ENCODE results near the gene DDX11. TPM values are rescaled to one million over a fixed set of nuclear protein-coding genes. Genes with fewer than 3 reads are reported as not detected.
A peak's percentile ranks its signal among the peaks of the same experiment; 100 is the strongest.
"Not testable (repeated sequence)": the region's sequence is repeated elsewhere in the genome, so short reads cannot be mapped to it uniquely, and the experiment has no call there.

The DDX11 gene
- total RNA-seq, 2 experiments from 2014 or later = 121 to 131 TPM

GRCh38 chr12:31041033-31041564 lies 32.6 kb upstream of the DDX11 start:
- H3K9me3 Mint-ChIP-seq = peaks cover 2% of the 10 kb centered on the region
- no peak for DNase-seq
- H3K4me1 Mint-ChIP-seq = peaks cover 5% of the 10 kb centered on the region
- H3K4me3 Mint-ChIP-seq = no peak overlapping the region
- H3K27me3 Mint-ChIP-seq = peaks cover 16% of the 10 kb centered on the region
- H3K27ac Mint-ChIP-seq = no peak overlapping the region
- ChIA-PET POLR2A (interaction anchor here (1.3 kb wide), 1 partner anchor 15 kb away, joined by 3 read pairs; no protein-coding TSS in a partner anchor), CTCF (no interaction called here)
- no peaks in the 10 kb centered on the region for H3K36me3 Mint-ChIP-seq (ENCODE audit: low read depth)

GRCh38 chr12:31050143-31050542 lies 23.5 kb upstream of the DDX11 start:
- DNase-seq; H3K36me3 Mint-ChIP-seq (ENCODE audit: low read depth); H3K27me3 Mint-ChIP-seq; H3K4me3 Mint-ChIP-seq; POLR2A ChIA-PET; CTCF ChIA-PET; H3K9me3 Mint-ChIP-seq; H3K27ac Mint-ChIP-seq: not testable (repeated sequence)
- H3K4me1 Mint-ChIP-seq = peaks cover 29% of the 10 kb centered on the region

GRCh38 chr12:31050548-31050947 lies 23.1 kb upstream of the DDX11 start:
- POLR2A ChIA-PET; DNase-seq; H3K27ac Mint-ChIP-seq; H3K4me3 Mint-ChIP-seq; H3K9me3 Mint-ChIP-seq; H3K36me3 Mint-ChIP-seq (ENCODE audit: low read depth); H3K27me3 Mint-ChIP-seq; CTCF ChIA-PET: not testable (repeated sequence)
- peaks cover 27% of the 10 kb centered on the region for H3K4me1 Mint-ChIP-seq

DNA sequence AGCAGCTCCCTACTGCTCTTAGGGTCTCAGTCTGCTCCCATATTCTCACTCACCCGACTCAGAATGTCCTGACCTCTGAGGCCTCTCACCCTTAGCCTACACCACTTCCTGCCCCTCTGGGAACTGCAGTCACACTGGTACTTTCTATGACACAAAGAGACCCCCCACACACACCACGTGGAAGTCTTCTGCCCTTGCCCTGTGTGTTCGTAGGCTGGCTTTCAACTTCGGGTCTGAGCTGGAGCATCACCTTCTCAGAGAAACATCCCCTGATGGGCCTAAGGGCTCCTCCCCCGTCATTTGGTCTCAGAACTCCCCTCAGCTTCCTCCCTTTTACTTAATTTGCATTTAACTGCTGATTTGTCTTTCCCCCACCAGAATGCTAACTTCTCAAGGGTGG lies 22.0 kb upstream of the DDX11 start:
- H3K4me3 Mint-ChIP-seq; H3K27ac Mint-ChIP-seq; POLR2A ChIA-PET; H3K27me3 Mint-ChIP-seq; DNase-seq; CTCF ChIA-PET; H3K9me3 Mint-ChIP-seq; H3K36me3 Mint-ChIP-seq (ENCODE audit: low read depth): not testable (repeated sequence)
- H3K4me1 Mint-ChIP-seq = peaks cover 23% of the 10 kb centered on the region

DNA sequence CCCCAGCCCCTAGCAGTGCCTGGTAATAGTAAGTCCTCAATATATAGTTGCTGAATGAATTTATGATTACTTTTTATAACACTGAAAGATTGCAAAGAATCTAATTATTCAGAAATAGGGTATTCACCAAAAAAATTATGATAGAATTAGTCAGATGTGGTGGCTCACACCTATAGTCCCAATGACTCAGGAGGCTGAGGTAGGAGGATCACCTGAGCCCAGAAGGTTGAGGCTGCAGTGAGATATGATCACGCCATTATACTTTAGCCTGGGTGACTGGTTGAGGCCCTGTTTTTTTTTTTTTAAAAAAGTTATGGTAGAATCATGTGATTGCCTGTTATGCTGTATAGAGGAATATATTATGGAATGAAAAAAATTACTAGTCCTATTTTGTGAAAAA lies 21.5 kb upstream of the DDX11 start:
- H3K9me3 Mint-ChIP-seq; H3K4me3 Mint-ChIP-seq; CTCF ChIA-PET; H3K27ac Mint-ChIP-seq; DNase-seq; H3K36me3 Mint-ChIP-seq (ENCODE audit: low read depth); H3K27me3 Mint-ChIP-seq; POLR2A ChIA-PET: not testable (repeated sequence)
- H3K4me1 Mint-ChIP-seq = peaks cover 23% of the 10 kb centered on the region

GRCh38 chr12:31052666-31053439 lies 20.8 kb upstream of the DDX11 start:
- H3K27me3 Mint-ChIP-seq; CTCF ChIA-PET; H3K4me3 Mint-ChIP-seq; H3K27ac Mint-ChIP-seq; DNase-seq; H3K9me3 Mint-ChIP-seq; H3K36me3 Mint-ChIP-seq (ENCODE audit: low read depth); POLR2A ChIA-PET: not testable (repeated sequence)
- peaks cover 23% of the 10 kb centered on the region for H3K4me1 Mint-ChIP-seq

- H3K27me3 Mint-ChIP-seq; H3K27ac Mint-ChIP-seq; H3K4me3 Mint-ChIP-seq; DNase-seq; H3K9me3 Mint-ChIP-seq; H3K36me3 Mint-ChIP-seq (ENCODE audit: low read depth); POLR2A ChIA-PET; CTCF ChIA-PET: not testable (repeated sequence)
- peaks cover 18% of the 10 kb centered on the region for H3K4me1 Mint-ChIP-seq
Measured at GRCh38 chr12:31053944-31054343, 19.7 kb upstream of the DDX11 start.

DNA sequence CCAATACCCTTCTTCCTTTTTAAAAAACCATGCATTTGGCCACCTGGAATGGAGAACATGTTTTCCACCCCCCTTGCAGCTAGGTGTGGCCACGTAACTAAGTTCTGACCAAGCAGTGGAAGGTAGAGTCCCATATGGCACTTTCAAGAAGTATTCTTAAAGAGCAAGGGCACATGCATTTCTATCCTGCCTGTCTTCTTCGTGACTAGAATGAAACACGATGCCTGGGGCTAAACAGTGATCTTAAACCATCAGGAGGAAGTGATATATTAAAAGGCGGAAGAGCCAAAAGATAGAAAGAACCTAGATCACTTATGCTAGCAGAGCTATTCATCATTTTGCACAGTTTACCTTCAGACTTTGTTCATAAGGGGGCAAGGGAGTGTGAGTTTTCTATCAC lies 16.0 kb upstream of the DDX11 start:
- Mint-ChIP-seq H3K36me3 (ENCODE audit: low read depth) (no peaks in the 10 kb centered on the region), H3K4me3 (no peak overlapping the region), H3K27ac (no peak overlapping the region), H3K4me1 (peaks cover 6% of the 10 kb centered on the region), H3K9me3 (no peaks in the 10 kb centered on the region), H3K27me3 (no peaks in the 10 kb centered on the region)
- DNase-seq = no peak
- ChIA-PET CTCF (no interaction called here), POLR2A (no interaction called here)

GRCh38 chr12:31066196-31066595 lies 7.5 kb upstream of the DDX11 start:
- CTCF ChIA-PET; H3K9me3 Mint-ChIP-seq; H3K27me3 Mint-ChIP-seq; DNase-seq; H3K4me3 Mint-ChIP-seq; H3K27ac Mint-ChIP-seq; H3K4me1 Mint-ChIP-seq; POLR2A ChIA-PET; H3K36me3 Mint-ChIP-seq (ENCODE audit: low read depth): not testable (repeated sequence)

DNA sequence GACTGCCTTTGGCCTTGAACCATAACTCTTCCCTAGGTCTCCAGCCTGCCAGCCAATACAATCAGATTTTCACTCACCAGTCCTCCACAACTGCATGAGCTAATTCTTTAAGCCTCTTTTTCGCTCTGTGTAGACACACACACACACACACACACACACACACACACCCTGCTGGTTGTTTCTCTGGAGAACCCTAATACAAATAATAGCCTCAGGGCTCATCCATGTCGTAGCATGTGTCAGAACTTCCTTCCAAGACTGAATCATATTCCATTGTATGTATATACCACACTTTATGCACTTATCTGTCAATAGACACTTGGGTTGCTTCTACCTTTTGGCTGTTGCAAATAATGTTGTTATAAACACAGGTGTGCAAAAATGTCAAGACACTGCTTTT lies 6.0 kb upstream of the DDX11 start:
- H3K4me3 Mint-ChIP-seq; H3K27ac Mint-ChIP-seq; H3K4me1 Mint-ChIP-seq; H3K9me3 Mint-ChIP-seq; POLR2A ChIA-PET; H3K27me3 Mint-ChIP-seq; DNase-seq; CTCF ChIA-PET; H3K36me3 Mint-ChIP-seq (ENCODE audit: low read depth): not testable (repeated sequence)

- POLR2A ChIA-PET; H3K9me3 Mint-ChIP-seq; H3K36me3 Mint-ChIP-seq (ENCODE audit: low read depth); H3K4me3 Mint-ChIP-seq; DNase-seq; H3K27ac Mint-ChIP-seq; H3K27me3 Mint-ChIP-seq; CTCF ChIA-PET: not testable (repeated sequence)
- H3K4me1 Mint-ChIP-seq = peaks cover 24% of the 10 kb centered on the region
Measured at GRCh38 chr12:31070971-31071740, 2.5 kb upstream of the DDX11 start.

DNA sequence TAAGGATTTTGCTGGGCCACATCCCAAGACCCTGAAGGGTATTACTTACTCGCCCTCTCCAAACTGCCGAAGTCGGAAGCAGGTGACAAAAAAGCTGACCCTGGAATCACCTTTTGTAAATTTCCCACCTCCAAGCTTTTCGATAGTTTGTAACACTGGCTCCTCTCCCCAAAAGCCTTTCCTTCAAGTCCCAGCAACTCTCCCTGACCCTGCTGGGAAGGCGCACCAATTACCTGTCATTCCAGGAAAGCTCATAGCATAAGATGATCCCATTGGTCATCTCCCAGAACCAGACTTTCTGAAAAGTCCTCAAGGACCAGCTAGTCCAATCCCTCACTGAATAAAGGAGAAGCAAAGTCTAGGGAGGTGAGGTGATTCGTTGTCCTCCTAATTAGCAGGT lies 698 bp upstream of the DDX11 start:
- not testable (repeated sequence) for H3K27me3 Mint-ChIP-seq; DNase-seq; H3K9me3 Mint-ChIP-seq; H3K36me3 Mint-ChIP-seq (ENCODE audit: low read depth)
- H3K4me1 Mint-ChIP-seq = peaks cover 36% of the 10 kb centered on the region
- ChIA-PET CTCF (interaction anchor here (1.7 kb wide), 1 partner anchor 222 kb away, joined by 4 read pairs; no protein-coding TSS in a partner anchor), POLR2A (interaction anchor here (1.3 kb wide), 1 partner anchor 253 kb away, joined by 3 read pairs; the partner anchor contains the start of gene SINHCAF)
- H3K4me3 Mint-ChIP-seq = peak overlapping the region; percentile 86
- peak overlapping the region; percentile 31 for H3K27ac Mint-ChIP-seq

DNA sequence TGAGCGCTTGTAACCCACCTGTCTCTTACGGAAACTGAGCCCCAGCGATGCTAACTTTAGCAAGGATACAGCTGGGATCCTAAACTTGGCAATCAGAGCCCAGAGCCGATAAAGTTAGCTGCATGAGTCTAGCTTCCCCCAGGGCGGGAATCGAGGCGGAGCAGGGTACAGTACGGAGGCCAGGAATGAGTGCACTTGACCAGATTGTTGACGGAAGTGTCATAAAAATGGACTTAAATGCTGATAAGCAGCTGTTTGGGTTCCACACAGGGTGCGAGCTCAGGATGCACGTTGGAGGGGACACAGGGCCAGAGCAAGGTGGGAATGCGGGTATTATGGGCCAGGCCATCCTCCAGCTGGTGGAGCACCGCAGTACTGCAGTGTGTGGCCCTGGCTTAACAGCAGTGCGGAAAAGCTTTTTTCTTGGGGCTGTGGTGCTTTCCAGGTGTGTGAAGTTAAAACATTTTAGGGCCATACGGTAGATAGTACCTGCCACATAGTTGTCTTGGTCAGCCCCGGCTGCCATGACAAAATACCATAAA lies 744 bp downstream of the DDX11 start:
- not testable (repeated sequence) for H3K27me3 Mint-ChIP-seq, H3K9me3 Mint-ChIP-seq
- H3K36me3 Mint-ChIP-seq (ENCODE audit: low read depth) = peaks cover 15% of the 10 kb centered on the region
- DNase-seq = peak; percentile 35
- H3K4me3 Mint-ChIP-seq = peak overlapping the region; percentile 86
- ChIA-PET POLR2A (interaction anchor here (1.1 to 1.3 kb wide), 2 partner anchors 223 to 252 kb away, joined by 3 read pairs; partner anchors contain the start of gene SINHCAF), CTCF (interaction anchor here (1.1 to 1.7 kb wide), 4 partner anchors 224 to 379 kb away, joined by 3 to 4 read pairs (median 4); partner anchors contain the start of gene IPO8)
- H3K27ac Mint-ChIP-seq = peak overlapping the region; percentile 92
- H3K4me1 Mint-ChIP-seq = peaks cover 44% of the 10 kb centered on the region

All from activated CD4-positive, alpha-beta memory T cell treated with anti-CD3 and anti-CD28 coated beads, Interleukin-2, amount 10 ng/mL, durations not matched to agents 7 days and 5 days (primary cell).